Measurements from ENCODE around the gene TMEM207. TPM values are rescaled to one million over a fixed set of nuclear protein-coding genes. Genes with fewer than 3 reads are reported as not detected.

The TMEM207 gene
- total and polyA plus RNA-seq, 4 donors, result not detected

- no peak for DNase-seq (ENCODE audit: low spot score)
- TF ChIP-seq ATF3 (IDR thresholded peaks at IDR 0.05) (no peak), TAF1 (conservative IDR thresholded peaks at IDR 0.05) (no peak), NR2F2 (IDR thresholded peaks at IDR 0.05) (no peak), HNF4G (IDR thresholded peaks at IDR 0.05) (no peak), JUND (IDR thresholded peaks at IDR 0.05) (no peak), FOXA1 (IDR thresholded peaks at IDR 0.05) (no peak), GABPA (IDR thresholded peaks at IDR 0.05 in 1 of 2, conservative IDR thresholded peaks at IDR 0.05 in 1 of 2) (no peak), FOXA2 (IDR thresholded peaks at IDR 0.05) (no peak), HNF4A (conservative IDR thresholded peaks at IDR 0.05) (no peak), EGR1 (IDR thresholded peaks at IDR 0.05; ENCODE audit: low read depth in 2 of 2) (no peak), SP1 (IDR thresholded peaks at IDR 0.05) (no peak), MAX (IDR thresholded peaks at IDR 0.05) (no peak), REST (IDR thresholded peaks at IDR 0.05) (no peak), ZBTB33 (IDR thresholded peaks at IDR 0.05) (no peak), CTCF (IDR thresholded peaks at IDR 0.05; ENCODE audit: low read depth, low read length, missing input control) (no peak), RAD21 (IDR thresholded peaks at IDR 0.05) (no peak), YY1 (IDR thresholded peaks at IDR 0.05) (no peak), RXRA (IDR thresholded peaks at IDR 0.05) (no peak)
- Histone ChIP-seq H3K27ac (ENCODE audit: low read depth in 1 of 2, low read length in 2 of 2) (no peak overlapping the region), H3K4me3 (ENCODE audit: low read depth in 1 of 3, low read length in 3 of 3) (no peak overlapping the region), H3K36me3 (ENCODE audit: control insufficient read depth in 4 of 4, insufficient read depth in 3 of 4, low read depth in 1 of 4, low read length in 3 of 4) (no peaks in the 10 kb centered on the region), H3K9me3 (ENCODE audit: control insufficient read depth in 4 of 4, low read length in 3 of 4) (no peaks in the 10 kb centered on the region), H3K27me3 (ENCODE audit: control insufficient read depth in 4 of 4, insufficient read depth in 4 of 4, low read length in 3 of 4) (no peaks in the 10 kb centered on the region), H3K9ac (ENCODE audit: low read depth in 1 of 2, low read length in 2 of 2) (no peak overlapping the region), H3K4me1 (ENCODE audit: control insufficient read depth in 4 of 4, insufficient read depth in 4 of 4, low read length in 3 of 4) (no peaks in the 10 kb centered on the region)
- 95% methylated on average over 8 of the region's 8 CpGs for WGBS
Measured at GRCh38 chr3:190404715-190405114, 45.0 kb downstream of the TMEM207 start.
